BJ (cell line): ENCODE measurements around the gene DSCAML1. TPM values are rescaled to one million over a fixed set of nuclear protein-coding genes. Genes with fewer than 3 reads are reported as not detected.

Experiments
- CTCF ChIA-PET: fragments of 350-600 bp; formaldehyde crosslinking; extraction: SDS; loops from one replicate; lab custom pipeline; 2021; ENCODE audit warnings: antibody characterized with exemption, inconsistent platforms; lab: Yijun Ruan, JAX
- POLR2A ChIA-PET: fragments of 300-600 bp; sonication (Branson Sonifier 250); formaldehyde crosslinking; extraction: SDS; loops from one replicate; lab custom pipeline; 2021; ENCODE audit warnings: antibody characterized with exemption; lab: Charles Lee
- DNase-seq: peaks from one replicate; pipeline ENCODE4 v3.0.0-alpha.2; 2011; ENCODE audit warnings: low read depth
- H3K27me3 ChIP-seq: 2 replicates; pipeline ENCODE4 v1.6.0; 2011; ENCODE audit warnings: low read length; ENCODE audit not compliant: control insufficient read depth, insufficient read depth
- H3K36me3 ChIP-seq: 2 replicates; pipeline ENCODE4 v1.5.1; 2011; ENCODE audit warnings: low read length; ENCODE audit not compliant: control insufficient read depth, insufficient read depth
- H3K4me3 ChIP-seq: 2 replicates; pipeline ENCODE4 v1.5.1; 2011; ENCODE audit warnings: low read depth, mild to moderate bottlenecking, control low read depth, low read length
- CTCF ChIP-seq: IDR thresholded peaks from 2 replicates; pipeline ENCODE4 v1.5.1; 2011; ENCODE audit warnings: low read depth, mild to moderate bottlenecking, control low read depth, inconsistent platforms, low read length, moderate library complexity; ENCODE audit not compliant: insufficient read depth
- polyA plus RNA-seq: library from polyadenylated mRNA; depleted of rRNA; stranded (reverse); fragments of >200 nt; gene quantifications from 2 replicates; pipeline ENCODE4 v1.2.3, GENCODE V29; 2011

Gene DSCAML1
- polyA plus RNA-seq, 1 experiment = not detected

- Histone ChIP-seq H3K36me3 (no peaks in the 10 kb centered on the region), H3K27me3 (peaks cover 6% of the 10 kb centered on the region), H3K4me3 (no peak overlapping the region)
- no peak for TF ChIP-seq CTCF
- no peak for DNase-seq
- ChIA-PET POLR2A (no interaction called here), CTCF (no interaction called here)
These were observed 15.4 kb downstream of the DSCAML1 start for GRCh38 chr11:117781627-117782026.

- H3K4me3 ChIP-seq = no peak overlapping the region
- TF ChIP-seq CTCF = no peak
- no peak for DNase-seq
- ChIA-PET CTCF (interaction anchor here (1.2 kb wide), 1 partner anchor 27 kb away, joined by 3 read pairs; no protein-coding TSS in a partner anchor), POLR2A (no interaction called here)
- peaks cover 6% of the 10 kb centered on the region for H3K27me3 ChIP-seq
- no peaks in the 10 kb centered on the region for H3K36me3 ChIP-seq
These were observed 16.6 kb downstream of the DSCAML1 start for GRCh38 chr11:117780456-117780855.

GRCh38 chr11:117774553-117774952 lies 22.5 kb downstream of the DSCAML1 start:
- Histone ChIP-seq H3K36me3 (no peaks in the 10 kb centered on the region), H3K4me3 (no peak overlapping the region), H3K27me3 (peaks cover 1% of the 10 kb centered on the region; the same call in 1 of the 2 replicates)
- no peak for TF ChIP-seq CTCF
- no peak for DNase-seq
- POLR2A ChIA-PET = no interaction called here
- CTCF ChIA-PET = interaction anchor here (1.3 kb wide), 1 partner anchor 33 kb away, joined by 3 read pairs; no protein-coding TSS in a partner anchor

GRCh38 chr11:117772360-117772759 lies 24.7 kb downstream of the DSCAML1 start:
- ChIA-PET POLR2A (no interaction called here), CTCF (no interaction called here)
- no peak for DNase-seq
- Histone ChIP-seq H3K4me3 (no peak overlapping the region), H3K36me3 (no peaks in the 10 kb centered on the region), H3K27me3 (no peaks in the 10 kb centered on the region; the same call in 1 of the 2 replicates)
- no peak for TF ChIP-seq CTCF

GRCh38 chr11:117771841-117772240 lies 25.2 kb downstream of the DSCAML1 start:
- TF ChIP-seq CTCF = no peak
- ChIA-PET POLR2A (no interaction called here), CTCF (no interaction called here)
- Histone ChIP-seq H3K27me3 (no peaks in the 10 kb centered on the region), H3K36me3 (no peaks in the 10 kb centered on the region), H3K4me3 (no peak overlapping the region)
- DNase-seq = no peak
